SH-SY5Y (cell line): ENCODE results near the gene PPP2R5C.

Experiments used
- GATA2 ChIP-seq: IDR thresholded peaks from 2 replicates; pipeline ENCODE4 v1.6.1; 2011; ENCODE audit warnings: mild to moderate bottlenecking, low read depth, low read length
- GATA3 ChIP-seq: IDR thresholded peaks from 2 replicates; pipeline ENCODE4 v1.6.1; 2011; ENCODE audit warnings: low read depth, mild to moderate bottlenecking, low read length, moderate library complexity

- no peak for TF ChIP-seq GATA3
- no peak for TF ChIP-seq GATA2
Observed at GRCh38 chr14:101875727-101876554, 114.4 kb downstream of the PPP2R5C start.
